ENCODE data around the gene PKP2. TPM values are rescaled to one million over a fixed set of nuclear protein-coding genes. Genes with fewer than 3 reads are reported as not detected.
A peak's percentile ranks its signal among the peaks of the same experiment; 100 is the strongest.

PKP2 gene
- total and polyA plus RNA-seq, 7 donors, result 2.5 to 7.8 (median 4.0) TPM

DNA sequence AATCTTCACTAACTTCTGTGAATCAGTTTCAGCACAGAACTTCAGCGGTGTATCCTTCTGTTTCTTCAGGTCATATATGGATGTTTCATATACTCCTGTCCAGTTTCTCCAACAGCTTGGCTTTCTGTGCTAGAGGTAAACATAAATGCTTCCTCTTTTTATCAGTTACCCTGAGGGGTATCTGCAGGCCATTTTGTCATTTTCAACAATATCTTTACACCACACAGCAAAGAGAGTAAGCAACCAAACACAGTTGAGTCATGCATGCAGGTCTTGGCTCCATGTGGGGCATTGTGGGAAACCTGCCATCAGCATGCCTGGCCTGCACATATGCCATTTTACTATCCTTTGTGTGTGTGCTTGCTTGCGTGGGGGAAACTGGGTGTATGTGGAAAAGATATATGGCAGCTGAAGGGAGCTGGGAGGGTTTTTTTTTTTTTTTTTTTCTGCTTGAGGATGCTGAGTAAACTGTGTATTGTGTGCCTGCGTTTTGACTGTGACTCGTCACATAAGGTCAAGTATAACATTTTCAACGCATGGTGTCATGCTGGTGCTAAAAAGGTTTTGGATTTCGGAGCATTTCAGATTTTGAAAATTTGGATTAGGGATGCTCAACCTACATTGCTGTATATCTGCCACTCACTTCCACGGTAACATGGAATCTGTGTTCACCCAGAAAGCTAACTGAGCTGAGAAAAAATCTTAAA is 84.7 kb downstream of the PKP2 start:
- intact Hi-C loops (cut with DNase I), result no loop called here
- no peaks in the 10 kb centered on the region for H3K9me3 ChIP-seq
- ATAC-seq (peak in 1 of 4 donors; percentile 37), DNase-seq (no peak)
- TF ChIP-seq, protein P1, sequence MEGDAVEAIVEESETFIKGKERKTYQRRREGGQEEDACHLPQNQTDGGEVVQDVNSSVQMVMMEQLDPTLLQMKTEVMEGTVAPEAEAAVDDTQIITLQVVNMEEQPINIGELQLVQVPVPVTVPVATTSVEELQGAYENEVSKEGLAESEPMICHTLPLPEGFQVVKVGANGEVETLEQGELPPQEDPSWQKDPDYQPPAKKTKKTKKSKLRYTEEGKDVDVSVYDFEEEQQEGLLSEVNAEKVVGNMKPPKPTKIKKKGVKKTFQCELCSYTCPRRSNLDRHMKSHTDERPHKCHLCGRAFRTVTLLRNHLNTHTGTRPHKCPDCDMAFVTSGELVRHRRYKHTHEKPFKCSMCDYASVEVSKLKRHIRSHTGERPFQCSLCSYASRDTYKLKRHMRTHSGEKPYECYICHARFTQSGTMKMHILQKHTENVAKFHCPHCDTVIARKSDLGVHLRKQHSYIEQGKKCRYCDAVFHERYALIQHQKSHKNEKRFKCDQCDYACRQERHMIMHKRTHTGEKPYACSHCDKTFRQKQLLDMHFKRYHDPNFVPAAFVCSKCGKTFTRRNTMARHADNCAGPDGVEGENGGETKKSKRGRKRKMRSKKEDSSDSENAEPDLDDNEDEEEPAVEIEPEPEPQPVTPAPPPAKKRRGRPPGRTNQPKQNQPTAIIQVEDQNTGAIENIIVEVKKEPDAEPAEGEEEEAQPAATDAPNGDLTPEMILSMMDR (IDR thresholded peaks at IDR 0.05), result no peak
- H3K4me3 ChIP-seq, result no peak overlapping the region
- WGBS, 3 donors, result 73 to 82% (median 80%) methylated on average over 7 of the region's 7 CpGs
- no peaks in the 10 kb centered on the region for H3K4me1 ChIP-seq
- no peak overlapping the region for H3K27ac ChIP-seq
- H3K36me3 ChIP-seq (ENCODE audit: insufficient read depth in 1 of 2, low read depth in 1 of 2), result no peaks in the 10 kb centered on the region
- H3K27me3 ChIP-seq (ENCODE audit: insufficient read depth in 3 of 3, low read length in 2 of 3), result no peaks in the 10 kb centered on the region

DNA sequence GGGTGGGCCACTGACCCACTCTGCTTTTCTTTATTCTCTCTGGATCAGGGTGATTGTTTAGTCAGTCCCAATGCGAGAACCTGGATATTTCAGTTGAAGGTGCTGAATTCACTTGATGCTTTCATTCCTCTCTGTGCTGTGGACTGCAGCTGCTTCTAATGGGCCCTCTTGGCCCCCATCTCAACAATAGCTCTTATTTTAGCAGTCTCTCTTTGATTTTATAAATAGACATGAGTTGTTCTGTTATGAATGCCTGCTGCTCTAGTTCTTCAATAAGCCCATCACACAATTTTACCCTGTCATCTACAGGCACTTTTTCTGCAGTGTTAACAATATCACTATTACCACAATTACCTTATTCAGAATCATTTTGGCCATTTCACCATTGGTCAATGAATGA is 86.7 kb downstream of the PKP2 start:
- DNase-seq, result no peak
- 80 to 90% (median 80%) methylated on average over 1 of the region's 1 CpG for WGBS, 3 donors
- ATAC-seq, result peak in 3 of 4 donors; percentile 64 to 79 (median 70)
- TF ChIP-seq, protein P1 (IDR thresholded peaks at IDR 0.05), result no peak
- Histone ChIP-seq H3K36me3 (ENCODE audit: insufficient read depth in 1 of 2, low read depth in 1 of 2) (no peaks in the 10 kb centered on the region), H3K4me3 (no peak overlapping the region), H3K4me1 (no peaks in the 10 kb centered on the region), H3K9me3 (no peaks in the 10 kb centered on the region), H3K27me3 (ENCODE audit: insufficient read depth in 3 of 3, low read length in 2 of 3) (no peaks in the 10 kb centered on the region), H3K27ac (no peak overlapping the region)
- intact Hi-C loops (cut with DNase I), result no loop called here

DNA sequence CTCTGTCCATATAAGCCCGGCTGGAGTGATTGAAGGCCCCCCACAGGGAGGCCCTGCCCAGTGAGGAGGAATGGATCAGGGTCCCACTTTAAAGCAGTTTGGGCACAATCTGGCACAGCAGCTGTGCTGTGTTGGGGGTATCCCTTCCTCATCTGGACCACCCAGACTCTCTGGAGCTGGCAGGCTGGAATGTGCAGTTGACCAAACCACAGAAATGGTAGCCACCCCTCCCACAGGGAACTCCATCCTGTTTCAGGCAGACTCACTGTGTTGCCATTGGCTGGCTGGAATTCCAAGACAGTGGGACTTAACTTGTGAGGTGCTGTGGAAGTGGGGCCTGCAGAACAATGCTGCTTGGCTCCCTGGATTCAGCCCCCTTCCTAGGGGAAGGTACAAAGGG is 87.4 kb downstream of the PKP2 start:
- no peaks in the 10 kb centered on the region for H3K9me3 ChIP-seq
- ATAC-seq, result no peak
- H3K4me3 ChIP-seq, result no peak overlapping the region
- 0 to 50% (median 0%) methylated on average over 1 of the region's 1 CpG for WGBS, 3 donors
- H3K36me3 ChIP-seq (ENCODE audit: insufficient read depth in 1 of 2, low read depth in 1 of 2), result no peaks in the 10 kb centered on the region
- TF ChIP-seq, protein P1 (IDR thresholded peaks at IDR 0.05), result no peak
- H3K27ac ChIP-seq, result no peak overlapping the region
- intact Hi-C loops (cut with DNase I), result no loop called here
- H3K4me1 ChIP-seq, result no peaks in the 10 kb centered on the region
- H3K27me3 ChIP-seq (ENCODE audit: insufficient read depth in 3 of 3, low read length in 2 of 3), result no peaks in the 10 kb centered on the region
- no peak for DNase-seq

DNA sequence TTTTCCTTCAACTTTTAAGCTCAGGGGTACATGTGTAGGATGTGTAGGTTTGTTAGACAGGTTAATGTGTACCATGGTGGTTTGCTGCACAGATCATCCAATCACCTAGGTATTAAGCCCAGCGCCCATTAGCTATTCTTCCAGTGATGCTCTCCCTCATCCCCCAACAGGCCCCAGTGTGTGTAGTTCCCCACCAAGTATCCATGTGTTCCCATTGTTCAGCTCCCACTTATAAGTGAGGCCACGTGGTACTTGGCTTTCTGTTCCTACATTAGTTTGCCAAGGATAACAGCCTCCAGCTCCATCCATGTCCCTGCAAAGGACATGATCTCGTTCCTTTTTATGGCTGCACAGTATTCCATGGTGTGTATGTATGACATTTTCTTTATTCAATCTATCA is 92.3 kb downstream of the PKP2 start:
- 70 to 84% (median 80%) methylated on average over 3 of the region's 3 CpGs for WGBS, 3 donors
- H3K9me3 ChIP-seq, result no peaks in the 10 kb centered on the region
- no peaks in the 10 kb centered on the region for H3K27me3 ChIP-seq (ENCODE audit: insufficient read depth in 3 of 3, low read length in 2 of 3)
- no peaks in the 10 kb centered on the region for H3K4me1 ChIP-seq
- no peak for ATAC-seq
- intact Hi-C loops (cut with DNase I), result no loop called here
- H3K27ac ChIP-seq, result no peak overlapping the region
- no peak for DNase-seq
- H3K36me3 ChIP-seq (ENCODE audit: insufficient read depth in 1 of 2, low read depth in 1 of 2), result no peaks in the 10 kb centered on the region
- no peak overlapping the region for H3K4me3 ChIP-seq
- TF ChIP-seq, protein P1 (IDR thresholded peaks at IDR 0.05), result no peak

Measured in psoas muscle (tissue), 8 donors.